SK-N-SH treated with all-trans-retinoic acid at 6 μM for 48 hours (cell line): ENCODE data around the gene MRPS9.

Source experiments
- ATAC-seq: fragments of 200-7000 bp; cut with Tn5 transposase; 3 replicates; pipeline ENCODE4 v1.9.1; 2020; ENCODE audit warnings: mild to moderate bottlenecking, moderate library complexity
- ARNTL ChIP-seq: fragments of 450-650 bp; formaldehyde crosslinking; IDR thresholded peaks from 2 replicates; pipeline ENCODE4 v1.5.0; 2020; ENCODE audit warnings: low read depth, mild to moderate bottlenecking, moderate library complexity, borderline replicate concordance
- BACH2 ChIP-seq: fragments of 250-450 bp; sonication (Bioruptor Pico); IDR thresholded peaks from 2 replicates; pipeline ENCODE4 v1.9.0; 2021; ENCODE audit warnings: mild to moderate bottlenecking, borderline replicate concordance
- CSDC2 ChIP-seq: fragments of 250-450 bp; sonication (Bioruptor Pico); IDR thresholded peaks from 2 replicates; pipeline ENCODE4 v1.5.0; 2020; ENCODE audit warnings: mild to moderate bottlenecking, moderate library complexity
- ESRRG ChIP-seq: fragments of 250-450 bp; sonication (Bioruptor Pico); IDR thresholded peaks from 2 replicates; pipeline ENCODE4 v1.6.1; 2021; ENCODE audit warnings: mild to moderate bottlenecking
- ISL1 ChIP-seq: fragments of 250-450 bp; sonication (Bioruptor Pico); IDR thresholded peaks from 2 replicates; pipeline ENCODE4 v2.1.2; 2022; ENCODE audit warnings: mild to moderate bottlenecking, moderate library complexity
- OSR1 ChIP-seq: fragments of 250-450 bp; sonication (Bioruptor Pico); IDR thresholded peaks from 2 replicates; pipeline ENCODE4 v1.8.0; 2022; ENCODE audit warnings: moderate library complexity, mild to moderate bottlenecking, inconsistent platforms
- PPARA ChIP-seq: fragments of 250-450 bp; sonication (Bioruptor Pico); IDR thresholded peaks from 2 replicates; pipeline ENCODE4 v1.5.0; 2020; ENCODE audit warnings: mild to moderate bottlenecking, borderline replicate concordance
- RARB ChIP-seq: fragments of 250-450 bp; sonication (Bioruptor Pico); IDR thresholded peaks from 2 replicates; pipeline ENCODE4 v1.8.0; 2021; ENCODE audit warnings: mild to moderate bottlenecking, moderate library complexity
- SNAI2 ChIP-seq: fragments of 250-450 bp; sonication (Bioruptor Pico); IDR thresholded peaks from 2 replicates; pipeline ENCODE4 v1.5.0; 2020; ENCODE audit warnings: mild to moderate bottlenecking, moderate library complexity
- TCF4 ChIP-seq: fragments of 250-450 bp; sonication (Bioruptor Pico); IDR thresholded peaks from 2 replicates; pipeline ENCODE4 v1.8.0; 2021; ENCODE audit warnings: mild to moderate bottlenecking, moderate library complexity, borderline replicate concordance
- TOX ChIP-seq: fragments of 250-450 bp; sonication (Bioruptor Pico); IDR thresholded peaks from 2 replicates; pipeline ENCODE4 v1.8.0; 2021; ENCODE audit warnings: mild to moderate bottlenecking, moderate library complexity, borderline replicate concordance
- ZC3H10 ChIP-seq: fragments of 250-450 bp; sonication (Bioruptor Pico); IDR thresholded peaks from 2 replicates; pipeline ENCODE4 v1.5.1; 2021; ENCODE audit warnings: mild to moderate bottlenecking, moderate library complexity
- ZFP3 ChIP-seq: fragments of 250-450 bp; sonication (Bioruptor Pico); IDR thresholded peaks from 2 replicates; pipeline ENCODE4 v1.5.0; 2020; ENCODE audit warnings: mild to moderate bottlenecking, moderate library complexity
- ZFP30 ChIP-seq: fragments of 450-650 bp; formaldehyde crosslinking; IDR thresholded peaks from 2 replicates; pipeline ENCODE4 v1.5.0; 2022; ENCODE audit warnings: mild to moderate bottlenecking, moderate library complexity
- ZNF565 ChIP-seq: fragments of 450-650 bp; formaldehyde crosslinking; conservative IDR thresholded peaks from 2 replicates; pipeline ENCODE4 v1.5.0; 2020; ENCODE audit warnings: low read depth, mild to moderate bottlenecking, moderate library complexity
- ZNF70 ChIP-seq: fragments of 450-650 bp; formaldehyde crosslinking; IDR thresholded peaks from 2 replicates; pipeline ENCODE4 v1.5.0; 2020; ENCODE audit warnings: mild to moderate bottlenecking, moderate library complexity
- ZNF8 ChIP-seq: fragments of 450-650 bp; formaldehyde crosslinking; IDR thresholded peaks from 2 replicates; pipeline ENCODE4 v1.5.0; 2020; ENCODE audit warnings: mild to moderate bottlenecking, moderate library complexity
- TF ChIP-seq, protein P1 (sequence below): fragments of 250-450 bp; sonication (Bioruptor Pico); IDR thresholded peaks from 2 replicates; pipeline ENCODE4 v1.5.1; 2020; ENCODE audit warnings: low read depth, mild to moderate bottlenecking, moderate library complexity
- TF ChIP-seq, protein P2 (sequence below): fragments of 250-450 bp; sonication (Bioruptor Pico); IDR thresholded peaks from 2 replicates; pipeline ENCODE4 v1.8.0; 2021; ENCODE audit warnings: low read depth, mild to moderate bottlenecking, moderate library complexity, borderline replicate concordance
- TF ChIP-seq, protein P3 (sequence below): fragments of 250-450 bp; sonication (Bioruptor Pico); IDR thresholded peaks from 2 replicates; pipeline ENCODE4 v1.5.1; 2021; ENCODE audit warnings: mild to moderate bottlenecking, moderate library complexity
- TF ChIP-seq, protein P4 (sequence below): fragments of 250-450 bp; sonication (Bioruptor Pico); IDR thresholded peaks from 2 replicates; pipeline ENCODE4 v1.8.0; 2020; ENCODE audit warnings: mild to moderate bottlenecking, moderate library complexity, borderline replicate concordance
- TF ChIP-seq, protein P5 (sequence below): fragments of 250-450 bp; sonication (Bioruptor Pico); IDR thresholded peaks from 2 replicates; pipeline ENCODE4 v1.5.0; 2020; ENCODE audit warnings: mild to moderate bottlenecking, moderate library complexity

Gene MRPS9

DNA sequence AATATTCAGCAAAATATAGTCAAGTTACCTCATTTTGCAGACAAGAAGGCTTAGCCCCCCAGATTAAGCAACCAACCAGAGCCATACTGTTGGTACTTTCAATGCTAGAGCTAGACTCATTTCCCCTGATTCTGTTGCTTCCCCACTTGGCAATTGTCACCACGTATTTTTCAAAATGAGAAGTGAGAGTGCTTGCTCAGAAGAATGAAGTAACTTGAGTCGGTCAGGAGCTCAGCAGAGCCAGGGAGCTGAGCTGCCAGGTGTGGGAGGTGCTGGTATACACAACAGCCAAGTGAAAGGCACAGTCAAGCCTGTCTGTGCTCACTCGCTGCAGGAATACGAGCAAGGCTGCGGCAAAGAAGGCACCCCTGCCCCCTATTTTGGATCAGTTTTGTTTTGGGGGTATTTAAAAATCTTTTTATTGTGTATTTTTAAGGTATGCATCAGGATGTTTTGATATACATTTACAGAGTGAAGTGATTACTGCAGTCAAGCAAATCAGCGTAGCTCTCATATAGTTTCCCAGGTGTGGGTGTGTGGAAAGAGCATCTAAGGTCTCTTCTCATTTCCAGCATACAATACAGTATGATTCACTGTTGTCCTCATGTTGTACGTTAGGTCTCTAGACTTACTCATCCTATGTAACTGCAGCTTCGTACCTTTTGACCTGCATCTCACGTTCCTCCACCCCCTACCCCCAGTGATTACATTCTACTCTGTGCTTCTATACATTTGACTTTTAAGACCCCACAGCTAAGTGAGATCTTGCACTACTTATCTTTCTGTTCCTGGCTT, 62.4 kb downstream of the MRPS9 start:
- TF ChIP-seq ESRRG (CRISPR knock-in tag) (no peak), ZNF565 (CRISPR knock-in tag) (no peak), ZFP3 (CRISPR knock-in tag) (no peak), CSDC2 (CRISPR knock-in tag) (no peak)
- ATAC-seq: no peak

DNA sequence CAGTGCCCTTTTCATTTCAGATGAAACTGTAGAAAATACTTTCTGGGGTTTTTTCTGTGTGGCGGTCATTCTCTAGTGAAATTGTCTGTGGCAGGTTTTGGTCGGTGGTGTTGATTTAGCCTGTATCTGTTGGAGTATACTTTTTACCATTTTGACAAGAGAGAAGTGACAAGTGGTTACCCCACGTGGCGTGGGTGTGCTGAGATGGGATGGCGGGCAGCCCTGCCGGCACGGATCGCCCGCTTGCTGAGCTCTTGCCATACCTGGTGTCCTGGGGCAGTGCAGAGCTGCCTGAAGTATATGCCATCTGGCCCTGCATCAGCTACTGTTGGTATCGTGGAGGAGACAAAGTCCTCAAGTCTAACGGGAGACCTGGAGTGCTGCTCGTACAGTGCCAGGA, 64.1 kb downstream of the MRPS9 start:
- no peak for ATAC-seq
- no peak for TF ChIP-seq BACH2 (CRISPR knock-in tag)

DNA sequence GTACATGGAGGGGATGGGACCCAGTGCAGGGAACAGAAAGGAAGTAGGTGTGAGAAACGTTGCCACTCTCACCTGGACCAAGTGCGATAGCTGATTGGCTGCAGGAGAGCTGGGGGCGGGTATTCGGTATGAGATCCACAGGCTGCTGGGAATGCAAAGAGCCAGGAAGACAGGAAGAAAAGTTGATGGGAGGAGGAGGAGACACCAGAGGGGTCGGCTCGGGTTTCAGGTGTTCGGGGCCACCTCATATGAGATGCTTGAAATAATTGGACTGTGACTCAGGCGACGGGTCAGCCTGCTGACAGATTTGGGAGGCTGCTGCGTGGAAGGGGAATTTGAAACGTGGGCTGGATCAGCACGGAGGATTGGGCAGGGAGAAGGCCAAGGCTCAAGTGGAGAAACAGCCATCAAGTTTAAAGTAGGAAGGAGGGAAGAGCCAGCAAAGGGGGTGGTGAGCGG, 65.1 kb downstream of the MRPS9 start:
- peak; percentile 82 for ATAC-seq
- TF ChIP-seq SNAI2 (no peak), ZNF565 (CRISPR knock-in tag) (no peak), ESRRG (CRISPR knock-in tag) (no peak), RARB (CRISPR knock-in tag) (no peak), ZNF8 (CRISPR knock-in tag) (no peak), CSDC2 (CRISPR knock-in tag) (no peak), ZFP3 (CRISPR knock-in tag) (no peak)
- TF ChIP-seq, protein P1, sequence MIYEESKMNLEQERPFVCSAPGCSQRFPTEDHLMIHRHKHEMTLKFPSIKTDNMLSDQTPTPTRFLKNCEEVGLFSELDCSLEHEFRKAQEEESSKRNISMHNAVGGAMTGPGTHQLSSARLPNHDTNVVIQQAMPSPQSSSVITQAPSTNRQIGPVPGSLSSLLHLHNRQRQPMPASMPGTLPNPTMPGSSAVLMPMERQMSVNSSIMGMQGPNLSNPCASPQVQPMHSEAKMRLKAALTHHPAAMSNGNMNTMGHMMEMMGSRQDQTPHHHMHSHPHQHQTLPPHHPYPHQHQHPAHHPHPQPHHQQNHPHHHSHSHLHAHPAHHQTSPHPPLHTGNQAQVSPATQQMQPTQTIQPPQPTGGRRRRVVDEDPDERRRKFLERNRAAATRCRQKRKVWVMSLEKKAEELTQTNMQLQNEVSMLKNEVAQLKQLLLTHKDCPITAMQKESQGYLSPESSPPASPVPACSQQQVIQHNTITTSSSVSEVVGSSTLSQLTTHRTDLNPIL (CRISPR knock-in tag): no peak
- TF ChIP-seq, protein P2, sequence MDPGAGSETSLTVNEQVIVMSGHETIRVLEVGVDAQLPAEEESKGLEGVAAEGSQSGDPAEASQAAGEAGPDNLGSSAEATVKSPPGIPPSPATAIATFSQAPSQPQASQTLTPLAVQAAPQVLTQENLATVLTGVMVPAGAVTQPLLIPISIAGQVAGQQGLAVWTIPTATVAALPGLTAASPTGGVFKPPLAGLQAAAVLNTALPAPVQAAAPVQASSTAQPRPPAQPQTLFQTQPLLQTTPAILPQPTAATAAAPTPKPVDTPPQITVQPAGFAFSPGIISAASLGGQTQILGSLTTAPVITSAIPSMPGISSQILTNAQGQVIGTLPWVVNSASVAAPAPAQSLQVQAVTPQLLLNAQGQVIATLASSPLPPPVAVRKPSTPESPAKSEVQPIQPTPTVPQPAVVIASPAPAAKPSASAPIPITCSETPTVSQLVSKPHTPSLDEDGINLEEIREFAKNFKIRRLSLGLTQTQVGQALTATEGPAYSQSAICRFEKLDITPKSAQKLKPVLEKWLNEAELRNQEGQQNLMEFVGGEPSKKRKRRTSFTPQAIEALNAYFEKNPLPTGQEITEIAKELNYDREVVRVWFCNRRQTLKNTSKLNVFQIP (CRISPR knock-in tag): no peak
- TF ChIP-seq, protein P3, sequence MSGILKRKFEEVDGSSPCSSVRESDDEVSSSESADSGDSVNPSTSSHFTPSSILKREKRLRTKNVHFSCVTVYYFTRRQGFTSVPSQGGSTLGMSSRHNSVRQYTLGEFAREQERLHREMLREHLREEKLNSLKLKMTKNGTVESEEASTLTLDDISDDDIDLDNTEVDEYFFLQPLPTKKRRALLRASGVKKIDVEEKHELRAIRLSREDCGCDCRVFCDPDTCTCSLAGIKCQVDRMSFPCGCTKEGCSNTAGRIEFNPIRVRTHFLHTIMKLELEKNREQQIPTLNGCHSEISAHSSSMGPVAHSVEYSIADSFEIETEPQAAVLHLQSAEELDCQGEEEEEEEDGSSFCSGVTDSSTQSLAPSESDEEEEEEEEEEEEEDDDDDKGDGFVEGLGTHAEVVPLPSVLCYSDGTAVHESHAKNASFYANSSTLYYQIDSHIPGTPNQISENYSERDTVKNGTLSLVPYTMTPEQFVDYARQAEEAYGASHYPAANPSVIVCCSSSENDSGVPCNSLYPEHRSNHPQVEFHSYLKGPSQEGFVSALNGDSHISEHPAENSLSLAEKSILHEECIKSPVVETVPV: no peak

DNA sequence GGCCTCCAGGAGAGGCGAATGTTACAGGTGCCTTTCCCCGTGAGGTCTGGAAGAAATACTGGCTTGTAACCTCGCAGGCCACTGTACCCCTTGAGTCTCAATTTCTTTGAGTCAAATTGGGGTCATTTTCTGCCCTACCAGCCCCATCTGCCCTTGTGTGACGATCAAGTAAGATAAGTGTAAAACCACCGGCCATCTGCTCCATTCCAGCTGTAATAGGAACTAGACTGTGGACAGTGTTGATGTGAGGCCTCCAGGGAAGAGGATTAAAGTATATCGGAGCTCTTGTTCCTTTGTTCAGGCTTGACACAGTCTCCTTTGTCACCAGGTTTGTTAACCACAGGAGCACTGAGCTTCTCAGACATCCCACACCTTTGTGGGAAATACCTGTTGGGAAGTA, 65.6 kb downstream of the MRPS9 start:
- TF ChIP-seq ESRRG (CRISPR knock-in tag) (no peak), ZFP30 (no peak), BACH2 (CRISPR knock-in tag) (no peak), ARNTL (CRISPR knock-in tag) (no peak), OSR1 (CRISPR knock-in tag) (no peak), ZFP3 (CRISPR knock-in tag) (no peak), ISL1 (CRISPR knock-in tag) (no peak), ZC3H10 (CRISPR knock-in tag) (no peak), TOX (CRISPR knock-in tag) (no peak), PPARA (CRISPR knock-in tag) (no peak), CSDC2 (CRISPR knock-in tag) (no peak), SNAI2 (no peak), TCF4 (no peak), ZNF565 (CRISPR knock-in tag) (no peak), ZNF70 (CRISPR knock-in tag) (no peak), RARB (CRISPR knock-in tag) (no peak)
- TF ChIP-seq, protein P4, sequence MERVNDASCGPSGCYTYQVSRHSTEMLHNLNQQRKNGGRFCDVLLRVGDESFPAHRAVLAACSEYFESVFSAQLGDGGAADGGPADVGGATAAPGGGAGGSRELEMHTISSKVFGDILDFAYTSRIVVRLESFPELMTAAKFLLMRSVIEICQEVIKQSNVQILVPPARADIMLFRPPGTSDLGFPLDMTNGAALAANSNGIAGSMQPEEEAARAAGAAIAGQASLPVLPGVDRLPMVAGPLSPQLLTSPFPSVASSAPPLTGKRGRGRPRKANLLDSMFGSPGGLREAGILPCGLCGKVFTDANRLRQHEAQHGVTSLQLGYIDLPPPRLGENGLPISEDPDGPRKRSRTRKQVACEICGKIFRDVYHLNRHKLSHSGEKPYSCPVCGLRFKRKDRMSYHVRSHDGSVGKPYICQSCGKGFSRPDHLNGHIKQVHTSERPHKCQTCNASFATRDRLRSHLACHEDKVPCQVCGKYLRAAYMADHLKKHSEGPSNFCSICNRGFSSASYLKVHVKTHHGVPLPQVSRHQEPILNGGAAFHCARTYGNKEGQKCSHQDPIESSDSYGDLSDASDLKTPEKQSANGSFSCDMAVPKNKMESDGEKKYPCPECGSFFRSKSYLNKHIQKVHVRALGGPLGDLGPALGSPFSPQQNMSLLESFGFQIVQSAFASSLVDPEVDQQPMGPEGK: no peak
- TF ChIP-seq, protein P1 (CRISPR knock-in tag): no peak
- TF ChIP-seq, protein P3: no peak
- TF ChIP-seq, protein P5, sequence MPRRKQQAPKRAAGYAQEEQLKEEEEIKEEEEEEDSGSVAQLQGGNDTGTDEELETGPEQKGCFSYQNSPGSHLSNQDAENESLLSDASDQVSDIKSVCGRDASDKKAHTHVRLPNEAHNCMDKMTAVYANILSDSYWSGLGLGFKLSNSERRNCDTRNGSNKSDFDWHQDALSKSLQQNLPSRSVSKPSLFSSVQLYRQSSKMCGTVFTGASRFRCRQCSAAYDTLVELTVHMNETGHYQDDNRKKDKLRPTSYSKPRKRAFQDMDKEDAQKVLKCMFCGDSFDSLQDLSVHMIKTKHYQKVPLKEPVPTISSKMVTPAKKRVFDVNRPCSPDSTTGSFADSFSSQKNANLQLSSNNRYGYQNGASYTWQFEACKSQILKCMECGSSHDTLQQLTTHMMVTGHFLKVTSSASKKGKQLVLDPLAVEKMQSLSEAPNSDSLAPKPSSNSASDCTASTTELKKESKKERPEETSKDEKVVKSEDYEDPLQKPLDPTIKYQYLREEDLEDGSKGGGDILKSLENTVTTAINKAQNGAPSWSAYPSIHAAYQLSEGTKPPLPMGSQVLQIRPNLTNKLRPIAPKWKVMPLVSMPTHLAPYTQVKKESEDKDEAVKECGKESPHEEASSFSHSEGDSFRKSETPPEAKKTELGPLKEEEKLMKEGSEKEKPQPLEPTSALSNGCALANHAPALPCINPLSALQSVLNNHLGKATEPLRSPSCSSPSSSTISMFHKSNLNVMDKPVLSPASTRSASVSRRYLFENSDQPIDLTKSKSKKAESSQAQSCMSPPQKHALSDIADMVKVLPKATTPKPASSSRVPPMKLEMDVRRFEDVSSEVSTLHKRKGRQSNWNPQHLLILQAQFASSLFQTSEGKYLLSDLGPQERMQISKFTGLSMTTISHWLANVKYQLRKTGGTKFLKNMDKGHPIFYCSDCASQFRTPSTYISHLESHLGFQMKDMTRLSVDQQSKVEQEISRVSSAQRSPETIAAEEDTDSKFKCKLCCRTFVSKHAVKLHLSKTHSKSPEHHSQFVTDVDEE: no peak
- peak; percentile 12 for ATAC-seq
